ENCODE data around the gene MMP24. TPM values are rescaled to one million over a fixed set of nuclear protein-coding genes. Genes with fewer than 3 reads are reported as not detected.

Gene MMP24
- total and polyA plus RNA-seq, 2 experiments from 2014 or later, result 2.0 to 27.3 TPM

GRCh38 chr20:35243317-35243716 lies 16.8 kb downstream of the MMP24 start:
- TF ChIP-seq ZNF331 (CRISPR knock-in tag; IDR thresholded peaks at IDR 0.05; ENCODE audit: low read depth) (no peak), ETS1 (IDR thresholded peaks at IDR 0.05) (no peak), ZNF114 (CRISPR knock-in tag; IDR thresholded peaks at IDR 0.05) (no peak), REST (IDR thresholded peaks at IDR 0.05; ENCODE audit: unreplicated experiment) (no peak), CREB1 (CRISPR knock-in tag; IDR thresholded peaks at IDR 0.05; ENCODE audit: low read depth) (no peak), CTCF (conservative IDR thresholded peaks at IDR 0.05; ENCODE audit: low read depth in 2 of 2) (no peak), NANOG (IDR thresholded peaks at IDR 0.05; ENCODE audit: borderline replicate concordance) (no peak), POLR2AphosphoS5 (IDR thresholded peaks at IDR 0.05; ENCODE audit: low read depth) (no peak), STAT1 (IDR thresholded peaks at IDR 0.05; ENCODE audit: unreplicated experiment) (no peak), EZH2phosphoT487 (IDR thresholded peaks at IDR 0.05; ENCODE audit: unreplicated experiment) (no peak), JUNB (IDR thresholded peaks at IDR 0.05; ENCODE audit: unreplicated experiment) (no peak), ZNF462 (CRISPR knock-in tag; IDR thresholded peaks at IDR 0.05) (no peak), EZH2 (IDR thresholded peaks at IDR 0.05; ENCODE audit: low read depth, unreplicated experiment) (no peak)
- ATAC-seq, result no peak
- H3K27ac Mint-ChIP-seq, result no peak overlapping the region

More at GRCh38 chr20:35243317-35243716, 16.8 kb downstream of the MMP24 start:
- H3K4me1 ChIP-seq (ENCODE audit: insufficient read depth), result peaks cover 8% of the 10 kb centered on the region
- Mint-ChIP-seq H3K4me3 (no peak overlapping the region), H3K27me3 (ENCODE audit: insufficient read depth, low read depth, poor library complexity) (peaks cover 3% of the 10 kb centered on the region), H3K36me3 (ENCODE audit: low read depth) (no peaks in the 10 kb centered on the region), H3K4me1 (peaks cover 17% of the 10 kb centered on the region), H3K9me3 (no peaks in the 10 kb centered on the region)
- no peak overlapping the region for H3K27ac ChIP-seq (ENCODE audit: low read depth)
- no peak overlapping the region for H3K4me2 ChIP-seq
- H3K79me2 ChIP-seq (replicated peaks; ENCODE audit: insufficient read depth), result no peaks in the 10 kb centered on the region
- no peak overlapping the region for H2AFZ ChIP-seq
- no peaks in the 10 kb centered on the region for H4K20me1 ChIP-seq (replicated peaks; ENCODE audit: insufficient read depth)
- H3K36me3 ChIP-seq (ENCODE audit: insufficient read depth), result no peaks in the 10 kb centered on the region
- no peak for DNase-seq (ENCODE audit: low spot score)
- no peaks in the 10 kb centered on the region for H3K9me2 ChIP-seq (ENCODE audit: insufficient read depth)
- H3F3A ChIP-seq (replicated peaks; ENCODE audit: low read depth), result no peaks in the 10 kb centered on the region
- no peak overlapping the region for H3K4me3 ChIP-seq
- H3K27me3 ChIP-seq (ENCODE audit: insufficient read depth), result no peaks in the 10 kb centered on the region

Measured in GM23338 (cell line).